GM21723 (cell line): ENCODE results near the gene SRI.
"Not testable (repeated sequence)": the region's sequence is repeated elsewhere in the genome, so short reads cannot be mapped to it uniquely, and the experiment has no call there.

Source experiments
- ATAC-seq: cut with Tn5 transposase; IDR thresholded peaks from one replicate; pipeline ENCODE4 v1.9.1; 2021; ENCODE audit warnings: mild to moderate bottlenecking, moderate library complexity; ENCODE audit not compliant: unreplicated experiment

SRI gene, protein sequence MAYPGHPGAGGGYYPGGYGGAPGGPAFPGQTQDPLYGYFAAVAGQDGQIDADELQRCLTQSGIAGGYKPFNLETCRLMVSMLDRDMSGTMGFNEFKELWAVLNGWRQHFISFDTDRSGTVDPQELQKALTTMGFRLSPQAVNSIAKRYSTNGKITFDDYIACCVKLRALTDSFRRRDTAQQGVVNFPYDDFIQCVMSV

DNA sequence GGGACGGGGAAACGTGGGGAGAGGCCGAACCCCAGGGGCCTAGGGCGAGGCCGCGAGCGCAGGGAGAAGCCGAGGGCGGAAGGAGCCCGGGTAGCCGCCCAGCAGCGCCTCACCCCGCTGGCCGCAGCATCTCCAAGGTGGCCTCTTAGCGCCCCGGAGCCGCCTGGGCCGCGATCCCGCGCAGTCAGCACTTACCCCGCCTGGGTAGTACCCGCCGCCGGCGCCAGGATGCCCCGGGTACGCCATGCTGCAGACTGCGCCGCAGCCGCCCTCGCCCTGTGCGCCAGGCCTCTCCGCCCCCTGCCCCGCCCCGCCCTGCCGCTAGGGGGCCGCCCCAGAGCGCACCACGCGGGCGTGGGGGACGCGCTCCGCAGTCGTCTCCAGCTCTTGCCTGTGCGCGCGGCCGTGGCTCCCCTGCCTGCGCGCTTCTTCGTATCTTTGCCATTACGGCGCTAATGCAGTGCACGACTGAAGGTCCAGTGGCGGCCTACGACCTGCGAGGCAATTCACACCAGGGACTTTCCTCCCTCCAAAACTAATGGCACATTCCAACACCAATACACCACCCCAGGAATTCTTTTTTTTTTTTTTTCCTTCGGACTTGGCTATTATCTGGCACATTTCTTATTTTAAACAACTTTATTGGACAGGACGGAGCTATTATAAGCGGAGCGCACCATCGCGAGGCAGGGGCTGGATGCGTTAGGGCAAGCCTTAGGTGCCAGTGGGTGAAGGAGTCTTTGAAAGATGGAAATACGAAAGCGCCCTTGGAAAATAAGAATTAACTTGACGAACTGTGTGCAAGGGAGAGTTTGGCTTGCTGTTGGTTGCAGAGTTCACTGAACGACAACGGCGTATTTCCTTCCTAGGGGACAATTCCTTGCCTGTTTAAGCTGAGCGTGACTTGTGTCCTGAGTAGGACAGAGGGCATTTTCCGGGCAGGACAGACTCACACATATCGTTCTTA lies at the start of gene SRI:
TSS of gene SRI (minus strand) at position 258 of the 967 bp plus-strand sequence. CDS start at position 246, 12 bp downstream.
- peak; percentile 75 for ATAC-seq

DNA sequence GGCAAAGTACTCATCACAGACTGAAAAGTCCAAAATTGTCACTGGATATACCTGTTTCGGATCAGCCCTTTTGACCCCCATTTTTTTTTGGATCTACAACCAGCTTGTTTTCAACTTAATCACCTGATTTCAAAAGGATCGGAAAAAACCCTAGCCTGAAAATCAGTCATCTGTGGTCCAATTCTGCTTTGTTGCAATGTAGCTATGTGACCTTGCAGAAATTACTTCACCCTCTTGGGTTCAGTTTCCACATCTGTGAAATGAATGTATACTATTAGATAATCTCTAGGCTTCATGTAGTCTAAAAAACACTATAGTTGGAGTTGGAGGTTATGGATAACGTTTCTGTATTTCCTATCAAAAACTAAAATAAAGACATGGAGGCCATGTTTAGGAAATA lies 49.7 kb upstream of the SRI start:
- no peak for ATAC-seq

DNA sequence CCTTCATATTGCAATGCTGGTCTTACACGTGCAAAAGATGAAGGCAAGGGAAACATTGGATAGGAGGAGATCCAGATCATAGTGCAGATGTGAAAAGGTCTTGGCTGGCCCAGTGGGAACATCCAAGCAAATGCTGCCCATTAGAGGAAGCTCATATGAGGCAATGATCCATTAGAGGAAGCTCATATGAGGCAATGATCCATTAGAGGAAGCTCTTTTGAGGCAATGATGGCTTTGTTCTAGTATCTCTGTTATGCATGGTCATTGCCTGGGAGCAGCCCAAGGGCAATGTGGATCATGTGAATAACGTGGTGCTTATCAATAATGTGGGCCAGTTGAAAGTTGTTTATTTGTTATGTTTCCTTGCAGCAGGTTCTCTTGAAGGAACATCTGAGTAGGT lies 49.0 kb upstream of the SRI start:
- no peak for ATAC-seq

DNA sequence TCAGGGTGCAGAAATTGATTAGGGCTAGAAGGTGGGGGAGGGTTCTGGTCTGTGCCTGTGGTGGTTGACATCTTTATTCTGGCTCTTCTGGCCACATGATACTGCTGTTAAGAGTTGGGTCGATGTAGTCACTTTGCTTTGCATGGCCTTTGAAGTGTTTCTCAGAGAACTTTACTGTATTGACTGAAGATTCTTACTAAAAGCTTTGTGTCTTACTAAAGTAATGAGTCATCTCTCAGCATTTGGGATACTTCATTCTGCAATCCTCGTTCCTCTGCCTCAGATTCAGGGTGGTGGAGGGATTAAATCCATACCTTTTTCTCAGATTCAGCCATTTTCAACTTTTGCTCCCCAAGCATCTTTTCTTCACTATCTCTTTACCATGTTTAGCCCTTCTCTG lies 48.2 kb upstream of the SRI start:
- no peak for ATAC-seq

DNA sequence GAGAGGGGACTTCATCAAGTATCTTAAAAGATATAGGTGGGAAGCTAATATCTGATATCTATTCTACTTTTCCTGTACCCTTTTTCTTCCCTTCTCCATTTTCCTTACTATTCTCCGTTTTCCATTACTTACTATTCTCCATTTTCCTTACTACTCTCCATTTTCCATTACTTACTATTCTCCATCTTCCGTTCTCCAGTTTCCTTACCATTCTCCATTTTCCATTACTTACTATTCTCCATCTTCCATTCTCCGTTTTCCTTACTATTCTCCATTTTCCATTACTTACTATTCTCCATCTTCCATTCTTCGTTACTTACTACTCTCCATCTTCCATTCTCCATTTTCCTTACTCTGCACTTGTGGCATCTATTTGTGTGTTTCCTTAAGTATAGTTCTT lies 47.6 kb upstream of the SRI start:
- ATAC-seq: no peak

DNA sequence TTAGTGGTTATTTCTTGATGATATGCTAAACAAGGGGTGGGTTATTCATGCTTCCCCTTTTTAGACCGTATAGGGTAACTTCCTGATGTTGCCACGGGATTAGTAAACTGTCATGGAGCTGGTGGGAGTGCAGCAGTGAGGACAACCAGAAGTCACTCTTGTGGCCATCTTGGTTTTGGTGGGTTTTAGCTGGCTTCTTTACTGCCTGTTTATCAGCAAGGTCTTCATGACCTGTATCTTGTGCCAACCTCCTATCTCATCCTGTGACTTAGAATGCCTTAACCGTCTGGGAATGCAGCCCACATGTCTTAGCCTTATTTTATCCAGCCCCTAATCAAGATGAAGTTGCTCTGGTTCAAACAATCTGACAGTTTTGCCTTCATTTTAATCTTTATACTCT lies 45.1 kb upstream of the SRI start:
- not testable (repeated sequence) for ATAC-seq

DNA sequence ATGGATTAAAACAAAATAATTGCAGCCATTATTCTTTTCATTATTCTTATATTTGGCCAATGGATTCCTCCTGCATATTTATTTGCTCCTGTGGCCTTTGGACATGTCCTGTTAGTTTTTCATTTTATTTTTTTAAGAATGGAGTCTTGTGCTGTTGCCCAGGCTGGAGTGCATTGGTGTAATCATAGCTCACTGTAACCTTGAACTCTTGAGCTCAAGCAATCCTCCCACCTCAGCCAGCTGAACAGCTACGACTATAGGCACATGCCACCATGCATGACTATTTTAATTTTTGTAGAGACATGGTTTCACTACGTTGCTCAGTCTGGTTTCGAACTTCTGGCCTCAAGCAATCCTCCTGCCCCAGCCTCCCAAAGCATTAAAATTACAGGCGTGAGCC lies 42.7 kb upstream of the SRI start:
- ATAC-seq: no peak

DNA sequence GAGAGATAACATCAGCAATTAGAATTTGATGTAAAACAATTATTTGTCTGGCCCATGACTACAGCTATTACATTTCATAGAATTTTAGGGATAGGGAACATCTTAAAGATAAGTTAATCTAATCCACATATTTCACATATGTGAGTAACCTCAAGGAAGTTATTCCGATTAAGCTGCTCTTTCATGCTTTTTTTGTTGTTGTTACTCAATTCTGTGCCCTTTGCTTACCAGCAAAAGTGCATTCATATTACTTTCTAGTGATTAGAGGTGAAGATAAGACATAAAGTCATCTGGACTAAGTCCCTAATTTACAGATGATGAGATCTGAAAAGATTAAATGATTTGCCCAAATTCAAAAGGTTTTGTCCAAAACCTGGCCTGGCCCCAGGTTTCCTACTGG lies 40.9 kb upstream of the SRI start:
- no peak for ATAC-seq

DNA sequence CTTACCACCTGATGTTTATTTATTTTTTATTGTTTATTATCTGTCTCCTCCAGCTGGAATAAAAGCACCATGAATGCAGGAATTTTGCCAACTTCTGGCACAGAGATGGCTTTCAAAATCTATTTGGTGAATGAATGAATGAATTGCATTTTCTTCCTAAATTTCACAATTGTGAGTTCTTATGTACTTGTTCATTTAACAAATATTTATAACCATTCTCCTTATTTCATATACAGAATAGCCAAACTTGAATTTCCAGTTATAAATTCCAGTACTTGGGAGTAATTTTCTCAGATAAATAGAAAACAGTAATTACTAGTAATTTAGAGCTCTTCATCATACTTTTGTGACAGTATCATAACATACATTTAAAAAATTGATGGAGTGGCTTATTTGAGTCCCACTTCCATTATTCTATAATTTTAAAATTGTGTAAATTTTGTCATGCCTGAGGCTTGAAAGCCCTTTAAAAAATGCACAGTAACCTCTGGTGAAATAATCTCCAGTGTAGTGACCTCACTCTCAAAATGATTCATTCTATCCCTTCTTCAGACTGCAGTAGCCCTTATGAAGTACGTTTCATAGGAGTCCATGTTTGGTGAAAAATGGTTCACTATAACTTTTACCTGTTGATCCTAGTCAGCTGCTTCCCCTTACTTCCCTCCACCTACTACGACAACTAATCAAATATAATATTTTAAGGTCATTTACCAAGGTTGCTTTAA lies 40.0 kb upstream of the SRI start:
- ATAC-seq: no peak

DNA sequence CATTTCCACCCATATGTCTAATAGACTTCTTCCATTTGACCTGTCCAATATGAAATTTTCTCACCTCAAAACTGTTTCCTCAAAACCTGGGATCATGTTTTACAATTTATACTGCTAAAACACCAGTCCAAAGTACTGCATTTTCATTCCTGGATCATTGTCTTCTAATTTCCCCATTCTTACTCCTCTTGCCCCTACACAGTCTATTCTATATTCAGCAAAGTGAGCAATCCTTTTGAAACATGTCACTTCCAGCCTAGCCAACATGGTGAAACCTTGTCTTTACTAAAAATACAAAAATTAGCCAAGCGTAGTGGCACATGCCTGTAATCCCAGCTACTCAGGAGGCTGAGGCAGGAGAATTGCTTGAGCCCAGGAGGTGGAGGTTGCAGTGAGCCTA lies 38.5 kb upstream of the SRI start:
- ATAC-seq: not testable (repeated sequence)

DNA sequence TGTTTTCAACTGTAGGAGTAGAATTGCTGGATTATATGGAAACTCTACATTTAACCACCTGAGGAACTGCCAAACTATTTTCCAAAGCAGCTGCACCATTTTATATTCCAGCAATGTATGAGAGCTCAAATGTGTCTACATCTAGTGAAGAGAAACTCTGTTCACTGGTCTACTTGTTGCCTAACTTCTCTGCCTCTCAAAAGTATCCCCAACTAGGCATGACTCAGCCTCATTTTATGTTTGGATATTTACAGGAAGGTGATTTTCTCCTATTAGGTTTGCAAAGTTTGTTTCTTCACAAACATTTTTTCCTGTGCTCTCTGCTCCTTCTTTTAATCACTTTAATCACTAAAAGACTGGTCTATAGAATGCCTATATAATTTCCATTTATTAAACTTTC lies 37.1 kb upstream of the SRI start:
- ATAC-seq: no peak

DNA sequence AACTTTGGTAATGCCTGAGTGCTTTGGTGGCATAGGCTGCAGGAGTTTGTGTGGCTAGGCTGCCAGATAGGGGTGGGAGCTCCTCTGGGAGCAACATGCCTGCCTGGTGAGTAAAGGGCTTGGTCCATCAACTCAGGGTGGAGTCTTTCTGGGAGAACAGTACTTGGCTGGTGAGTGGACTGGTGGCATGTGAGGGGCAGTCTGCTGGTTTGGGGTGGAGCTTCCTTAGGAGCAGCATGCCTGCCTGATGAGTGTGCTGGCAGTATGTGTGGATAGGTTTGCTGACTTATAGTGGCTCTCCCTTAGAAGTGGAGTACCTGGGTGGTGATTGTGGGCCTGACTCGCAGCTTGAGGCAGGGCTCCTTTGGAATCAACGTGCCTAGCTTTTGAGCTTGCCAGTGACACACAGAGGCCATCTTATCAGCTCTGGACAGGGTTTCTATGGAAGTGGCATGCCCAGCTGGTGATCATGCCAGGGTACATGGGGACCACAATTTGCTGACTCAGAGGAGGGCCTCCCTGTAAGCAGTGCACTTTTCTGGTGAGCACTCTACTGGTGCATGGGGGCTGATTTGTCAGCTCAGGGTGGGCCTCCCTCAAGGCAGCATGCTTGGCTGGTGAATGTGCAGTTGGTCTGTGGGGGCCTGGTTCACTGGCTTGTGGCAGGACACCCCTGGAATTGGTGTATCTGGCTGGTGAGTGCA lies 35.0 kb upstream of the SRI start:
- ATAC-seq: no peak

DNA sequence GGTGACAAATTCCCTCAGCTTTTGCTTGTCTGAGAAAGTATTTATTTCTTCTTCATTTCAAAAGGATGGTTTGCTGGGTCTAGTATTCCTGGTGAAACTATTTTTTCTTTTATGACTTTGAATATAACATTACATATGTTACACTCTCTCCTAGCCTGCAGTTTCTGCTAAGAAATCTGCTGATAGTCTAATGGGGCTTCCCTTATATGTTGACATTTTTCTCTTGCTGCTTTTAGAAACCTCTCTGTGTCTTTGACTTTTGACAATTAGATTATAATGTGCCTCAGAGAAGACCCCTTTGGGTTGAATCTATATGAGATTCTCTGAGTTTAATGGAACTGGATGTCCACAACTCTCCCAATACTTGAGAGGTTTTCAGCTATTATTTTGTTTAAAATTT lies 33.8 kb upstream of the SRI start:
- ATAC-seq: no peak

DNA sequence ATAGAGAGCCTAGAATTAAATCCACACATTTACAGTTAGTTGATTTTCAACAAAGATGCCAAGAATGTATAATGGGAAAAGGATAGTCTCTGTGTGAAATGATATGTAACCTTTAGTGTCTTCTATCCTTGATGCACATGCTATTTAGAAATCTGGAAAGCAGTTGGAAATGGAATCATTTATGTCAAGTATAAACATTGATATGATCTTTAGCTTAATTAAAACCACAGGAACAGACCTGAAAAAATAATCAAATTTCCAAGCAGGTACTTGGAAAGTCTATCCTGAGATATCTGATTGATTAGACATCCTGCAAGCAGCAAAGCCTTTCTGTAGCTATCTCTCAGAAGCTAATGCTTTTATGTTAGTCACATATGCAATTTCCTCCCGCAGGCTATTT lies 24.4 kb upstream of the SRI start:
- no peak for ATAC-seq

DNA sequence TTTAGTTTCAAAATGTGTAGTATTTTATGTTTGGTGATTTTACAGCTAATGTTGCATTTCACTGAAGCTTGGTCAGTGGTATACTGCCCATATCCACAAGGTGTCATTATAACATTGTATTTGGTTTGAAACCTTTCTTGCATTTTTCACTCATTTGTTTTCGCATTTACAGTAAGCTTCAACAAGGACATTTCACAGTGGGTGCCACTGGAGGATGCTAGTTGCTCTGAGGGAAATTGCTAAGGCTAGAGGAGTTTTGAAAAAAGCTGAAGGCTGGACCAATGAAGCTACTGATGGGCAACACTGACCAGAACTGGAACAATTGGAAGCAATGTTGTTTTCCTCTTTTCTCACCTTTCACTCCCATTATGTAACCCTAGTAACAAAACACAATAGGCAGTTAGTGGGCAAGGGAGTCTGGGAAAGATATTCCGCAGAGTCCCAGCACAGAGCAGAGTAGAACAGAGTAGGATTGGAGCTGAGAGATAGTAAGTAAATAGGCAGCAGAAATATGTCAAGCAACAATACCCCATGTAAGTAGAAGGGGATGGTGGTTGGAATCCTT lies 23.6 kb upstream of the SRI start:
- ATAC-seq: peak; percentile 86

DNA sequence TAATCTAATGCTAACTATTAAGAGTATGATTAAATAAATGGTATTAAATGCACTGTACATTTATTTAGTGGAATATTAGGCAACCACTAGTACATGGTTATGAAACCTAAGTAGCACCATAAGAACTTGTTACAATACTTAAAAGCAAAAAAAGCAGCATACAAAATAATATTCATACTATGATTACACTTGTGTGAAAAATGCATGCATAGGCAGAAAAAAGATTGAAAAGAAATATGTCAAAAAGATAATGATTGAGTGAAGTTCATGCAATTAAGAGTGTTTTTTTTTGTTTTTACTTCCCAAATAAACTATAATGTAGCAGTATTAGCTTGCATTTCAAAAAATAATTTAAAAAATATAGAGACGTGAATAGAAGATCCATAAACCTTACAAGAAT lies 20.0 kb upstream of the SRI start:
- no peak for ATAC-seq

DNA sequence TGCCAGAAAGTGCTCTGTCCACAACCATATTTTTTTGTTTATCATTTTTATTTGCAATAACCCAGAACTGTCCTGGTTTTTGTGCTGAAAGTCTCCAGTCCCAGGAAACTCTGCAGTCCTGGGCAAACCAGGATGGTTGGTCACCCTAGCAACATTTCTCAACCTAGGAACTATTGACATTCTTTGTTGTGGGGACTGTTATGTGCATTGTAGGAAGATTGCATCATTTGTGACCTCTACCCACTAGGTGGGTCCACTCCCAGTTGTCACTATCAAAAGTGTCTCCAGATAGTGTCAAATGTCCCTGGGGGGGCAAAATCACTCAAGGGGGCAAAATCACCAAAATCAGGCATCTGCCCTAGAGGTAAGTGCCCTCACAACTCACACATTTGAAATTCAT lies 14.0 kb upstream of the SRI start:
- no peak for ATAC-seq

DNA sequence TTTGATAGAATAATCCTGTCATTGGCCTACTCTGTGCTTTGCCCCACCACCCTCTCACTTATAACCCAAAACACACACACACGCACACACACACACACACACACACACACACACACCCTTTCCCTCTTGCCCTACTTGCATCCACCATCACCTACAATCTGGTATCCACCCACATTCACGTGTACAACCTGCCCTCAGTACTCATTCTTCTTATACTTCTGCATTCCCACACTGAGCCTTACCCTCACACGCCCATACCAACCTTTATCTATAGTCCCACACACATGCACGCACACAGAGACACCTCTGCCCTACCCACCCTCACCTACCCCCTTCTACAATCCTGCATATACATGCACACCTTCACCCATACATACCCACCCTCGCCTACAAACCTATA lies 10.8 kb upstream of the SRI start:
- no peak for ATAC-seq

DNA sequence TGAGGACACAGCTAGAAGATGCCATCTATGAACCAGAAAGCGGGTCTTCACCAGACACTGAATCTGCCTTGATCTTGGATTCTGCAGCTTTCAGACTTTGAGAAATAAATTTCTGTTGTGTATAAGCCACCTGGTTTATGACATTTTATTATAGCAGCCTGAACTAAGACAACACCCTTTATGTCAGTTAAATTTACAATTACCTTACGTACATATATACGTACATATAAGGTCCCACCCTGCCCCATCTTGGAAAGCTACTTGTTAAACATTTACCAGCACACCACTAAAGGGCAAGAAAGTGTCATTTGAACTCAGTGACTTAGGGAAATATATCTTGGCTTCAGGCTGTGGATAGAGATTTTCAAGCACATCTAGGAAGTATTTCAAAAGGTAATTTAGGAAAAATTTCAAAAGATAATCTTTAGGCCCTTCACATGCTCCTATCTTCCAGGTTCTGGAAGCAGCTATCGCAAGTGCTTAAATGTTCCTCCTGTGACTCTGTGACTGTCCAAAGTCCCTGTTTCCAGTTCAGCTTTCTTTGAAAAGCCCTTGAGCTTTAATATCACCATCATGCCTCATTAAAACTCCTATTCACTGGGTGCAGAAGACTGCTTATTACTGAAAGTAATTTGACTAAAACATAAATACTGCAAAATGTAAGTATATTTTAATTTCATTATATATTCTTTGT lies 9.6 kb upstream of the SRI start:
- ATAC-seq: no peak

DNA sequence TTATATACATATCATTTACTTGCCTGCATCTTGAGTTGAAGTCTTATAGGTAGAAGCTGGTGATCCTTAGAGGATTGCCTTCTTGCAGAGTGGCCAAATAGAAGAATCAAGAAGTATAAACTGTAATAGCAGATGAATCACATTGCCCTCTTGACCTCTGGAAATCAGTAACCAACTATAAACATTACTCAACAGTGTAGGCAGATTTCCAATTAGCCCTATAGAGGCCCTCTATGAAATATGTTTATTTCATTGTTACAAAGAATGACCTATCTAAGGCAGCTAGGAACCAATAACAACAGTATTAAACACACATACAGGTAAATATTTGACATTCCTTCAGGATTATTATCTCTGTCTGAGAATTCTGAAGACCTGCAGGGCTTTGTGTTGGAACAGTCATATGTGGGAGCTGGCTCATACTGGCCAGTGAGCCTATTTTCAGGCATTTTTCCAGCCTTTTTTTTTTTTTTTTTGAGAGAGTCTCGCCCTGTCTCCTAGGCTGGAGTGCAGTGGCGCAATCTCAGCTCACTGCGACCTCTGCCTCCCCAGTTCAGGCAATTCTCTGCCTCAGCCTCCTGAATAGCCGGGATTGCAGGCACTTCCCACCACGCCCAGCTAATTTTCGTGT lies 7.2 kb upstream of the SRI start:
- no peak for ATAC-seq
